RCC 7860 (cell line): ENCODE measurements around the gene FBXL17.

Experiments used
- DNase-seq: peaks from one replicate; pipeline ENCODE4 v3.0.0-alpha.2; 2015; ENCODE audit warnings: low spot score
- FAIRE-seq: peaks from 2 replicates; lab custom pipeline; 2012; peaks lifted over from hg19 to GRCh38; lab: Jason Lieb, UNC

FBXL17 gene

DNA sequence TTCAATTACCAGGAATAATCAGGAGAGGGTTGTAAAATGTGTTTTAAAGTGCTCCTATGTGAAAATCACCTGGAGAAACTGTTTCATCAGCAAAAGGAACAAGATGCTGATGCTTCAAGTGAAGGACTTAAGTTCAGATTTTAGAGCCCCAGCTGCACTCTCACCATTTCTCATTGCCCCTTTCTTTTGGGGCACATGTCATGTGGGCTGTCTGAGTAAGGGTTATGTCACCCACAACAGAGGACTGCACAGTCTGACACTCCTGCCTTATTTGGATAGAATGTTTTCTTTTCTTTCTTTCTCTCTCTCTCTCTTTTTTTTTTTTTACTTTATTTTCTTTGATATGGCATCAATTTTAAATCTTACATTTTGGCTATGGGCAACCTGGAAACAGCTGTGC is 507.1 kb downstream of the FBXL17 start:
- peak; percentile 18 for DNase-seq

DNA sequence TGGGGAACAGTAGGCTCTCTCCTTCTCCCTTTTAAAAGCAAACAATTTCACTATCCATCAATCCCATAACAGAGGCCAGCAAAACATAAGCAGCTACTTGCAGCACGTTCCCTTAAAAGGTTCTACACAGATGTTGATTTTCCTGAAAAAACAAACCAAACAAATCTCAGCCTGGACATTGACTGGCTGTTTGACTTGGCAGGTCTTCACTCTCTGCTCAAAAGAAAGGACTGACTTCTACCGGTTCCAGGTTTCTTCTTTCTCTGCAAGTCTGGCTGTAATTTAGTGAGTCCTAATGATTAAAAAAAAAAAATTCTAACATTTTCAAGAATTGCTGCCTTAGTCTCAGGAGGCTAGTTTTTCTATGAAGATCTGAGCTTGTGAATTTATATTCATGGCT is 508.0 kb downstream of the FBXL17 start:
- FAIRE-seq: no peak
- DNase-seq: no peak

More for the DNA sequence above, 507.1 kb downstream of the FBXL17 start:
- no peak for FAIRE-seq

DNA sequence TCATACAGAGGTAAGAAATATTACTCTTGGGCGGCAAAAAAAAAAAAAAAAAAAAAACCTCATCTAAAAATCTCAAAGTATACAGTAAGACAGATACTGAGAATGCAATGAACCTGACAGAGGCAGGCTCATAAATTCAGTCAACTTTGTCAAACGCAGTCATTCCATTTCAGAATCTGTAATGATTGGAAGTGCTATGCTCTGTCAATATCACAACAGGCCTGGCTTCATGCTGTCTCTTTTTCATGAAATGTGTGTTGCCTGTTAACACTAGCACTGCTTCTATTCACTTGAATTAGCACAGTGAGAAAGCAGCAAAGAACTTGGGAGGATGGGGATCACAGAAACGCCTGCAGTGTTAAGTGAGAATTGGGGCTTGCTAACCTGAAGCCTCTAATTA is 510.9 kb downstream of the FBXL17 start:
- FAIRE-seq (no peak), DNase-seq (no peak)

DNA sequence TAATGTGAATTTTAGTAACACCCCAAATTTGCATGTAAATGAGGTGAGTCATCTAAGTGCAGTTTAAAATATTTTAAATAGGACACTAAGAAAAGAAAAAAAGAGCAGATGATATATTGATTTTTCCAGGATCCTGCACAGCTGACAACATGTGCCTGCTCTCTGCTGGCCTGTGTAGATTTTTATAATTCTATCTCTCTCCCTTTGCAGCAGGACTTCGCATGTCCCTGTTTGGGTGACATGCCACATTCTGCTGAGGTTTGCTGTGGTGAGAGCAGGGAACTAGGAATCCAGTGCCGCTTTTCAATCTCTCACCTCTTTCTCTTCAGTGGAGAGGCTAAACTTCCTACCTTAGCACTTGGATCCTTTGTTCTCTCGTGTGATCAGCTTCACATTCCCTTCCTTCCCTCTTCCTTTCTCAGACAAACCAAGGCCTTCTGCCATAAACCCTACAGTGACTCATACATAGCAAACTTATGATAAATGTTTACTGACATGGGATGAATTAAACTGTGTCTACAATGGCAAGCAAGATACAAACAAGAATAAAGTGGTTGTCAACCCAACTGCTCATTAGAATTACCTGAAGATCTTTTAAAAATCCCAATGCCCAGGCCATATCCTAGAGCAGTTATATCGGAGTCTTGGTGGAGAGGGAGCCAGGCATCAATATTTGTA is 512.3 kb downstream of the FBXL17 start:
- peak; percentile 54 for DNase-seq
- peak; percentile 21 for FAIRE-seq

DNA sequence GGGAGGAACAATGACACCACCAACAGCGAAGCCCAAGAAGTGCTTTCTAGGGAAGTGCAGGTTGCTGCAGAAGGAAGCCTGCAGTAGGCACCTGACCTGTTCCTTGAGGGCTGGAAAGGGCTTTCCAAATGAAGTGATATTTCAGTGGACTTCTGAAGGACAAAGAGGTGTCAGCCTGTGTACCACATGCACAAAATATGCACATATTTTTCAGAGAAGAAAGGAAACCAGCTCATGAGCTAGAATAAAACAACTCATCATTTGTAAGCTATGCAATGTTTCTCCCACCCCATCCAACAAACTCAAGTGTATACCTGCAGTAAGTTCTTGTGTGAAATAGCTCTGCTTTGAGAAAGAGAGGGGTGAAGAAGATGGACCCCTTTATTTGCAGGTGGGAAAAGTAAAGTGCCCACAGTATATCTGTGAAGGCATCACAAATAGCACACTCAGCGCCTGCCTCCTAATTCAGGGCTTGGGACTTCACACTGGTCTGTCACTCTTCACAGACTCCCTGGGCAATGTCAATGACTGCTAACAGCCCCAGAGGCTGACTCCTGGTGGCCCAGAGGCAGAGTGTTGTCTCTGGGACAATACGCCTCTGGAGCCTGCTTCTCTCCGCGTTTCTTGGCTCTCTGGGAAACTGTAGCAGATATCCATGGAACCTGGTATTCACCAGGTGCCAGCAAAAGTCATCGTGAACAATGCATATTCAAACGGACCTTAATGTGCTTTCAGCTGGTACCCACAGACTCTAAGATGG is 513.1 kb downstream of the FBXL17 start:
- no peak for FAIRE-seq
- DNase-seq: no peak

DNA sequence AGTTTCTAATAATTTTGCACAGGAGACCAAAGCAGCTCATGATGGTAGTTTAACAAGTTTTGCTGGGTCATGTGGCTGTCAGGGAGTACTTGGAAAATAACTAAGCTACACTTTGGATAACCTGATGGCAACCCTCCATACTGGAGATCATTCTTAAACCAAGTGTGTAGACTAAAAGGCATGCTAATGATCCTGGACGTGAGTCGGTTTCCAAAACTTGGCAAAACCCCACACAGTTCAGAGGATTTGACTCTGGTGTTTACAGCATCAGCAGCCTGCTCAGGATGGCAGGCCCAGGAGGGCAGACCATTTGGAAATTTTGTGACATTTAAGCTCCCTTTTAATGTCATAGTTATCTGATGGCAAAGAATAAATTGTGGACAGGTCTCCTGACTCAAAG is 514.6 kb downstream of the FBXL17 start:
- FAIRE-seq (no peak), DNase-seq (no peak)

DNA sequence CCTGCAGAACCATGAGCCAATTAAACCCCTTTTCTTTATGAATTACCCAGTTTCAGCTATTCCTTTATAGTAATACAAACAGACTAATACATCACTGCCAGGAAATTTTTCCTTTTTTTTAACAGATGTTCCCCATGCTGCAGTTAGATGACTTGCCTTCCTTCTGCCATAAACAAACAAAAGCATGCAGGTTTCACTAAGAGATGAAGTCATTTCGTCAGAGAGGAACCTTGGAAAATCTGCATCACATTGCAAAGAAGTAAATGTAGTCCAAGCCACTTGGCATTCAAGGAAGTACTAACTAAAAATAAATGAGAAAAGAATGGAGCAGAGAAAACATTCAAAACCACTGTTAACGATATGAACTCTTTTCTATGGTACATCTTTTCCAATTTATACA is 517.1 kb downstream of the FBXL17 start:
- DNase-seq (no peak), FAIRE-seq (no peak)

DNA sequence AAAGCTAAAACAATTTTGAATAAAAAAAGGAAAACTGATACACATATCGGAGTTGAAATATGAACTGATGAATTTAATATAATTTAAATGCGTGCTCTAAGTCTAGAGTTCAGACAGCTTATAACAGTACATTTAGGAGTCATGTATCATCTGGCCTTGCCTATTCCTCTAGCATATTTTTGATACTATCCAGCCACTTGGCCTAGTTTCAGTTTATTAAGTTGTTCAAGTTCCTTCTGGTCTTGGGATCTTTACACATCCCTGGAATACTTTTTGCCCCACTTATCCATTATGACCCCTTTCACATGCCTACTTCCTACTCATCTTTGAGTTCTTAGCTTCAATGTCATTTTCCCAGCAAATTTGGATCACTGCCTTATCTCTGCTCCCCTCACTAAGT is 518.8 kb downstream of the FBXL17 start:
- DNase-seq: no peak
- no peak for FAIRE-seq

DNA sequence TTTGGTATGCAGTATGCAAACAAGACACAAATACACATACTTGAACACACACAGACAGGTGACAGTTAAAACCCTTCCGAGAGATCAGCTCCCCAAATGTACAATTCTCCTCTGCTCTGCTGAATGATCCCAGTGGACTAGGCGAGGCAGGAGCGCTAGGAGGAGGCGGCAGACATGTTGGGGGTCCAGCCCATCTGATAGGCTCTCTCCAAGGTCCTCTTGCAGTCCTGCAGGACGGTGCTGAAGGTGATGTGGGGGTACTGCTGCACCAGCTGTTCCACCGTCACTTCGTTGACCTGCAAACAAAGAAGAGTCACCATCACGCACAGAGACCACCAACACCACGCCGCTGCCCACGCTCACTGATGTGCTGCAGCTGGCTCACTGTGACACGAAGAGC is 520.3 kb downstream of the FBXL17 start:
- DNase-seq: no peak
- FAIRE-seq: no peak

DNA sequence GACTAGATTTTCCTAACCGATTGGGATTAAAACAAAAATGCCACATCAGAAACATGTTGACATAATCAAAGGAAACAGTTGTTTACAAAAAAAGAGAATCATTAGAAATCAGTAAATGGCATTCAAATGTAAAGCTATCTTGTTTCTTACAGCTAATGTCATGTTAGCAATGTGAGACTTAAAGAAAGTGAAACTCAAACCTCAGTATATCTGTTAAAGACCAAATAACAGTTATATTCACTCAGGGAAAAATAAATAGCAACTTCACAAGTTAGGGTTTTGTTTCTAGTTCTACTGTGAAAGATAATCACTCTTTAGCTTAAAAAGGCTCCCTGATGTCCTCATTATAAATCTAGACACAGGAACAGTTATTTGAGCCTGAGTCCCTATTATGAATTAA is 521.9 kb downstream of the FBXL17 start:
- no peak for FAIRE-seq
- DNase-seq: no peak

DNA sequence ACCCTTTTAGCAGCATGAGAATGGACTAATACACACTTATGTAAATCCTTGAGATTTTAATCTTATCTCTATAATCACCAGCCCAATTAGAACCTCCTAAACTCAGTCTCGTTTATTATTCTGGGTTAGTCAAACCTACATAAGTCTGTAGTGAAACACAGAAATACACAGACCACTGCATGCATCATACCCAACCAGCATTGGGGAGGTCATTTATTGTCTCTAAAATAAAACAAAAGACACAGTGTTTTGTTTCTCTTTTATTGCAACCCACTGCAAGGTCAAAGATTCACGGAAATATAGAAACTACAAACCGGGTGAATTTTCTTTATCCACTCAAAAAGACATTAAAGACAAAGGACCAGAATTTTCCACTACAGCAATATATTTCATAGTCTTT is 523.1 kb downstream of the FBXL17 start:
- FAIRE-seq (no peak), DNase-seq (no peak)

DNA sequence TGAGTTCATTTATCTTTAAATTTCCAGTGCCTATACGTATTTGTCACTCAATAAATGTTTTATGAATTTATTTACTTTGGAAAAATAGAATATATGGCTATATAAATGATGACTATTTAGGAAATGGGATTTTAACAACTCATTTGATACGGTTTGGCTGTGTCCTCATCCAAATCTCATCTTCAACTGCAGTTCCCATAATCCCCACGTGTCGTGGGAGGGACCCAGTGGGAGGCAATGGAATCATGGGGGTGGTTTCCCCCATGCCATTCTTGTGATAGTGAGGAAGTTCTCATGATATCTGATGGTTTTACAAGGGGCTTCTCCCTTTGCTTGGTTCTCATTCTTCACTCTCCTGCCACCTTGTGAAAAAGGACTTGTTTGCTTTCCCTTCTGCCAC is 523.6 kb downstream of the FBXL17 start:
- DNase-seq: no peak
- FAIRE-seq: no peak

DNA sequence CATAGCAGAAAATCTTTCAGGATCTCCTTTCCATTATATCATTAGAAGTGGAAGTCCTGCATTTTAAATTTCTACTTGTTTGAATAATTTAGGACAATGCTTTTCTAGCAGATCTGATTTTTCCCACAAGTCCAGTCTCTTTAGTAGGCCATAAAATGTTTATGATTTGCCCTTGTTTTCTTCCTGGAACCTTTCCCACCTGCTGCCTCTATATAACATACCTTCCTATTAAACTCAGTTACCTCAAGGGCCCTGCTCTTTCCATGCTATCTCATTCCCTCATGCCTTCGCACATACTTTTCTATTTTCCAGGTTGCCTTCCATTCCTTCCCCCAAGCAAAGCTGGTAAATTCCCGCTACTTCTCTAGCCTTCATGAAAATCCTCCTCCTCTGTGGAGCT is 524.1 kb downstream of the FBXL17 start:
- DNase-seq: no peak
- no peak for FAIRE-seq

DNA sequence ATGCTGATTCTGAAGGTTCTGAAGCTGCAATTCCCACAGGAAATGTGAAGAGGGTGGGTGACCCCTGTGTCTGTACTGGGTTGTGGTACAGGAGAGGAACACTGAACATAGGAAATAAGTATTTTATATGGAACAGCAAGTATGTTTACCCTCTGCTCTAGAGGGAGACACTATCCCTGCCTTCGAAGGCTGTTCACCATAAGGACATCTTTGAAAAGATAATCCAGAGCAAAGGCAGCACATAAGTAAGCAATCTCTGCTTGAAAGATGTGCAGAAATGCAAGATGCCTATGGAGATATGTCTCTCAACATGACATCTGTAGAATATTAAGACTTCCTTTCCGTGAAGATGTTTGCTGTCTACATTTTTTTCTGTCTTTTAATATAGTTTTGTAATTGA is 526.7 kb downstream of the FBXL17 start:
- FAIRE-seq: no peak
- no peak for DNase-seq

DNA sequence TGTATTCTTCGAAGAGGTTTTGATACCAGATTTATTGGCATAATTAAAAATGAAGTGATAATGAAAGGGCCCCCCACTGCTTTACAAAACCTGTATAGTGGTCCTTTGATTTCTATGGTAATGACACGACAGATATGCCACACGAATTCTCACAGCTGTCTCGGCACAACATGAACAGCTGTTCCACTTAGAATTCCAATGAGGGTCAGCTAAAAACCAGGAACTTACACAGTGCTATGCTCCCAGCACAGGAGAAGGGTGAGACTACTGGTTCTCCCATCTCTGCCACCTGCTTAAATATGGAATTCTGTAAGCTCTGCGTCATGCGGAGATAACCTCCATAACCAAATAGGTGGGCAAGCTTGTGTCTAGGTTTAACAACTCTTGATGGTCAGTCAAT is 528.2 kb downstream of the FBXL17 start:
- DNase-seq (no peak), FAIRE-seq (no peak)

DNA sequence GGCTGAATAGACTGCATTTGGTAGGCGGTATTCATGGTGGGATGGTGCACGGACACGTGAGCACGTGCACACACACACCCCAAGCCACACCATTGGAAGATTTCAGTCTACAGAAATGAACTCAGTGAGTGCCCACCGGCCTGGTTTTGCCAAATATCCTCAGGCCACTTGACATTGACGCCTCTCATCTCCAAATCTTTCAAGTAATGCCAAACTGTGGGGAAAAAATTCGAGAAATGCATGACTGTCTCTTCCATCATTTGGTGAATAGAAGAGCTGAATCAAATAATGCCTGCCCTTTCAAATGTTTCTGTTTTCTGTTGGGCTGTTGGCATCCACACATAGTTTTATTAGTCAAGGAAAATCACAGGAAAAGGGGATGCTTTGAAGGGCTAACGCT is 528.9 kb downstream of the FBXL17 start:
- DNase-seq (no peak), FAIRE-seq (no peak)

DNA sequence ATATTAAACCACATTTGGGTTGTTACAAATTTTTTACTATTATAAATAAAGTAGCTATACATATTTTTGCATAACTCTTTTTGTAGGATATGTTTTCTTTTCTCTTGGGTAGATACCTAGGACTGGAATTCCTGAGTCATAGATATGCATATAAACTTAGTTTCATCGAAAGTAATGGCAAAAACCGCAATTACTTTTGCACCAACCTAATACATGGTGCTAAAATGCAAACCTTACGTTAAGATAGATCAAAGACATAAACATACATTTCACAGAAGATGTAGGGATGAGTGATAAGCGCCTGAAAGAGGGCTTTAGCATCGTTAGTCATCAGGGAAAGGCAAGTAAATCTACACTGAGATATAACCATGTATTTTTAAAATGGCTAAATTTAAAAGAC is 532.8 kb downstream of the FBXL17 start:
- FAIRE-seq (no peak), DNase-seq (no peak)

DNA sequence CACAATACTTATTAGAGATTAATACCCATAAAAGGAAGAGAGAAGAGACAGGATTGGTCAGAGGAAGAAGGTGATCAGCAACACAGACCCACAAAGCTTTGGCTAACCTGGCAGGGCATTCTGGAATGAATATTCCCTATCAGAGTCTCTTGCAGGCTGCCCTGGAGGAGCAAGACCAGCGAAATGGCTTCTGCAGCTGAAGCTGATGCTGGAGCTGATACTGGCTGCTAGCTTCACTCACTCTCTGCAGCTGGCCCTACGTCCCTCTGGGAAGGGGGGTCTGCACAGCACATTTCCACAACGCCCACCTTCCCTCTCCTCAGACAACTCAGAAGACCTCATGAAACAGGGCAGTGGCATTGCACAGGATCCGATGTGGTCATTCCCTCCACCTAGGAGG is 541.3 kb downstream of the FBXL17 start:
- FAIRE-seq: no peak
- DNase-seq: no peak

DNA sequence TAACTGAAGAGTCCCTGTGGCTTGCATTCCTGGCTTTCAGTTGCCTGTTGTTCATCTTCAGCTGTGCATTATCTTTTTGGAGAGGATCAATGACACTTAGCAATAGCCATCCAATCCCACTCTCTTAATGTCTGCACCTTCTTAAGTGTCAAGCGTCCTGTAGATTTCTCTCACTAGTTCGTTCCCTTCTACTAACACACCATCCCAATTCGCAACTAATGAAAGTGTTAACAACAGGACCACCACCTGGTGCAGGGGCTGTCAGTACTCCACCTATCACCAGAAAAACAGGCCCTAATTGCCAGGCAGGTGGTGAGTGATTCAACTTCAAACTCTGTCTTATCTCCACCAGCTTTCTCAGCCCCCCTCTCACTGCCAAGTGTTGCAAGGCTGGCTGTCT is 541.7 kb downstream of the FBXL17 start:
- FAIRE-seq (no peak), DNase-seq (no peak)

DNA sequence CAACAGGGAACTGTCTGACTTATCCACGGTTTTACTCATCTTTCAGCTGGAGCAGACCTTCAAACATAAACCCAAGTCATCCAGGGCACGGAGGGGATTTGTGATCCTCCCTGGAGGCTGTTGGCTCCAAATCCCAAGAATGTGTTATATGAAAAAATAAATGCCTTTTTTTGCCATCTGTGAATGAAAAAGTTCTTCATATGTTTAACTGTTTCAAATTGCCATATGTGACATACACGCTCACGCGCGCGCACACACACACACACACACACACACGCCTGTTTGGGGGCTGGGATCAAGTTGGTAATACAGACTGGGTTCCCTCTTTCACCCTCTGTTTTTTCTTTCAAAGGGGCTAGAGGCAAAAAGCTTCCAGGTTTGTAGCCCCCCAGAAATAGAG is 546.8 kb downstream of the FBXL17 start:
- no peak for DNase-seq
- no peak for FAIRE-seq

DNA sequence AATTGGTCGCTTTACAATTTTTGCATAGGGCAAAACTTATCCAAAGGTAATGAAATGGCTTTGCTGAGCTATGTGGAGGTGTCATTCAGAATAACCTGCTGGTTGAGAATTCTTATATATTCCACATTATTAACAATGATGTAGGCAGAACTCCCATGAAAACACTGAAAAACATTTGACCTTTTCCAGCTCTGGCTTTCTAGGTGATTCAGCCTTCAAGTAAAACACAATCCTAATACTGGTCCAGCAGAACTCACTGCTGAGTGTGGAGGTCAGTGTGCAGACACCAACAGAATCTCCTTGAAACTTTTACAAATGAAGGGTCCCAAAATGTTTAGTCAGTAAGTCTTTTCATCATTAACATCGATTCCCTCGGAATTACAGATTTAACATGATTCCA is 549.2 kb downstream of the FBXL17 start:
- DNase-seq (no peak), FAIRE-seq (no peak)

DNA sequence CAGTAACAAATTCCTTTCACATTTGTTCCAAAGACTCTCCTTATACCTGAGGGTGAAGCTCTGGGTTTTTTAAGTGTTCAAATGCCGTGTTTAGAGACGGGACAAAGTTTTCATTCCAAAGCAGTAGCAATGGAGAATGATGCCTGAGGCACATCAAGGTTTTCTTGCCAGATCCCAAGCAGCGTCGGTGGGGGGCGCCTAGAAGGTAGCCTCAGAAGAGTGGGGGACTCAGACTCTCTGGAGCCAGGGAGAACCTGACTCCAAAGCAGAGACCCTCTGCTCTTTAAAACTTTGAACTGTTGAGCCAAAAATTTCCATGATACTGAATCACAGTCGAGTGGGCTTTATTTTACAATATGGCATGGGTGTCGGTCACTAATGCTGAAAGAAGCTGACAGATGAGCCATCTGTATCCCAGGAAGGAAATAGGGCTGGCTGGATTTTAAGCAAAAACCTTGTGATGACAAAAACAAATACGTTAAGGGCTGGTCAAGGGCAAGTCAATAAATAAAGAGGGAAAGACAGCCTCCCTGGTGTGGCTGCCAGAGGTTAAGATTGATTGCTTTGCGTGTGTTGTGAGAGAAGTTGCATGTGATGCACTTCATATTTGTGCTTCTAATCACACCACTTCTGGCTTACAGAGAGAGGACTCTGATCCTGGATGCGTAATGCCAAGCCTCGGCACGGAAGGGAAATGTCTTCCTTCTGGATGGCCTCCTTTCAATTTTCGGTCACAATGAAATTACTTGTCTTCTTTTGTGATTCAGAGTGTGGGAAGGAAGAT is 550.1 kb downstream of the FBXL17 start:
- FAIRE-seq (no peak), DNase-seq (no peak)
